Fibroblast of villous mesenchyme (primary cell): ENCODE results near the gene LENEP. TPM values are rescaled to one million over a fixed set of nuclear protein-coding genes. Genes with fewer than 3 reads are reported as not detected.
A peak's percentile ranks its signal among the peaks of the same experiment; 100 is the strongest.

Source experiments
- DNase-seq: peaks from one replicate; pipeline ENCODE4 v3.0.0-alpha.2; 2010; ENCODE audit warnings: low read depth
- H3K4me3 ChIP-seq: 2 replicates; pipeline ENCODE4 v1.5.1; 2011; ENCODE audit warnings: low read depth, mild to moderate bottlenecking, low read length
- CTCF ChIP-seq: IDR thresholded peaks from 2 replicates; pipeline ENCODE4 v1.5.1; 2012; ENCODE audit warnings: low read depth, mild to moderate bottlenecking, low read length; ENCODE audit not compliant: insufficient read depth
- total RNA-seq: library from RNA; depleted of rRNA; stranded (reverse); fragments of >200 nt; gene quantifications from 2 replicates; pipeline ENCODE4 v1.2.3, GENCODE V29; 2012

The LENEP gene
- total RNA-seq, 1 donor = 0.43 TPM

DNA sequence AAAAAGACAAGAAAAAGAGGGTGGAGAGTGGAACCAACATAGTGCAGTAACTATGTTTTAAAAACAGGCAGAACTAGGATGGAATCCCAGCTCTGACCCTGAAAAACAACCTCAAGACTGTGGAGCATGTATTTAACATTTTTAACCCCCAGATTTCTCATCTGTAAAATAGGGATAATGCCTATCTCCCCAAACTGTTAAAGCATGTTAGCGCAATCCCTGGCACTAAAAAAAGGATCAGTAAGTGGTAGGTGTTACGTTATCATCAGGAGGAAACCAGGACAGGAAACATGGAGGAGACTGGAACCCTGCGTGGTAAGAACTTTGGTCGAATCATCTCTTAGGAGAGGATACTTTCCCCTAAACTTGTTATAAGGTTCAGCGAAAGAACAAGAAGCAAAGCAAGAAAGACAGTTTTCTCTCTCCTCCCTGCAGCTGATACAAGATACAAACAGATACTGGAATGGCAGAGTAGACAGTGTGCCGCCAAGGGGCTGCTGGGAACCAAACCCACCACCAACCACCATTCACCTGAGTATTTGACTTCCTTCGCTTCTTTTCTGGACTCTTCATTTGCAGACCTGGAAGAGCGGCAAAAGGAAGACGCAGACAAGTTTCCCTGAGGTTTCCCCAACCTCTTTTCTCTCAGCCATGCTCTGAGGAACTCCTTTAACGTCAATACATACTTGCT is 32.8 kb upstream of the LENEP start:
- no peak for TF ChIP-seq CTCF
- peak overlapping the region; percentile 73 for H3K4me3 ChIP-seq
- no peak for DNase-seq

DNA sequence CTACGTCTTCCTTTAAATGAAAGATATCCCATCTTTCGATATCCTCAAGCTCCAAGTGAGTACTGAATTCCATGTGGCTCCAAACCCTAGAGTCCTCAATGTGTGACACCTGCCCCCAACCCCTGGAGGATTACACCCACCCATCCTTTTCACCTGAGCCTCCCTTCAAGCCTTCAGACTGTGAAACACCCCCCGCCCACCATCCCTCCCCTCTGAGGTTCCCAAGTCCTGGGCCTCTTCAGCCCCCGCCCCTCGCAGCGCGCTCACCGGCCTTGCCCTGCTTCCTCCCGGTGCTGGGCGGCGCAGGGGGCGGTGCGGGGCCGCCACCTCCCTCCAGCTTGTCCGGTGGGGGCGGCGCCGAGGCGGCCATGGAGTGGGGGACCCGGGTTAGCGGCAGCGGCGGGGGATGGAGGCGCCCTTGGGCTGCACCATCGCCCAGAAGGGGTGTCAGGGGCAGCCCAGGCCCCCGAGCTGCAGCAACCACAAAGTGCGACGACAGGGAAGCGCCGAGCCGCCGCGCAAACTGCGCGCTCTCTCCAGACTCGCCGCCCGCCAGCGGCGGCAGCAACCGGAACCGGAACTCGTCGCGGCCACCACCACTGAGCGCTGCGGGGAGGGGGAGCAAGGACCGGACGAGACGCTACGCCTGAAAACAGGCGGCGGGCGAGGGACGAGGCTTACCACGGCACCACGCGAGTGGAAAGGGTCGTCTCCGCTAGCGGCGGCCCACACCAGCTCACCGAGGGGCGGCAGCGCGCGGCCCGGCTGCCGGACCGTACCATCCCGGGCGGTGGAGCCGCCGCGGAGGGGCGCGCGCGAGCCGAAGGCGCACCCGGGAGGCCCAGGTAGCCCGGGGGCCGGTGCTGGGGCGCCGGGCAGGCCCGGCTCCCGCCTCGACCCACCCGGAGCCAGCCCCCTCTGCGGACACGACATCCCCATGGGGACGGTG is 31.9 kb upstream of the LENEP start, which contains the start of gene PYGO2:
Gene PYGO2 (minus strand): TSS at position 576 of the 949 bp plus-strand sequence. CDS start 206 bp downstream, at position 370.
- H3K4me3 ChIP-seq = peak within 1 kb of the TSS; percentile 73
- peak; percentile 26 for TF ChIP-seq CTCF
- peak; percentile 74 for DNase-seq

GRCh38 chr1:154962156-154962749 is 31.1 kb upstream of the LENEP start:
- H3K4me3 ChIP-seq = peak overlapping the region; percentile 73
- no peak for DNase-seq
- TF ChIP-seq CTCF = no peak

DNA sequence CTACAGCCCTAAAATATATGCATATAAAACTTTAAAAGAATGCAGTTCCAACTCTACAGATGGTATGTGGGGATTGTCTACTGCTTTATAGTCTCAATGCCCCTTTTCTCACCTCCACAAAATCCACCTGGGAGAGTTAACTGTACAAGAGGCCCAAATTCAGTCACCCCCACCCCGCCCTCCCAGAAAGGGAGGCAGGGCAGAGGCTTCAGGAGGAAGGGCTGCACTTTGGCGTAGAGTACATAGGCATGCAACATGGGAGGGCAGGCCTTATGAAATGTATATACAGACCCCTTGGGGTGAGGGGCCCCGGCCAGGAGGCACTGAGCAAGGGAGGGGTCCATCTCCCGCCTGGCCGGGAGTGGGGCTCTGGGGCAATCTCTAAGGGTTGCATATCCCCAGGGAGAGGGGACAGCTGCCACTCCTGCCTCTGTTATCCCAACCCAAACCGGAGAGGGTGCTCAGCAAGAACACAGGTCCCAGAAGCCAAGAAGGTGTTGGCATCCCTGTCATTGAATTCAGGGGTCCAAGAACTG is 30.5 kb upstream of the LENEP start:
- no peak overlapping the region for H3K4me3 ChIP-seq
- DNase-seq = no peak
- no peak for TF ChIP-seq CTCF

- no peak for DNase-seq
- TF ChIP-seq CTCF = no peak
- H3K4me3 ChIP-seq = no peak overlapping the region
These were observed 29.7 kb upstream of the LENEP start for GRCh38 chr1:154963643-154964042.

DNA sequence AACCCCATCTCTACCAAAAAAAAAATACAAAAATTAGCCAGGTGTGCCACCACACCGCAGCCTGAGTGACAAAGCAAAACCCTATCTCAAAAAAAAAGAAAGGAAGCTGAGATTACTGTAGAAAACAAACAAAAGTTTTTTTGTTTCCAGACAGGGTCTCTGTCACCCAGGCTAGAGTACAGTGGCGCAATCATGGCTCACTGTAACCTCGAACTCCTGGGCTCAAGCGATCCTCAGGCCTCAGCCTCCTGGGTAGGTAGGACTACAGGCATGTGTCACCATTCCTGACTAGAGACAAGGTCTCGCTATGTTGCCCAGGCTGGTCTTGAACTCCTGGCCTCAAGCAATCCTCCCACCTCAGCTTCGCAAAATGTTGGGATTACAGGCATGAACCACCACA is 29.0 kb upstream of the LENEP start:
- no peak overlapping the region for H3K4me3 ChIP-seq
- no peak for TF ChIP-seq CTCF
- no peak for DNase-seq
